HG02571 (cell line): ENCODE data around the gene ZNF608.

Source experiments
- ATAC-seq: cut with Tn5 transposase; IDR thresholded peaks from one replicate; pipeline ENCODE4 v1.9.1; 2021; ENCODE audit warnings: mild to moderate bottlenecking, moderate library complexity; ENCODE audit not compliant: unreplicated experiment

The ZNF608 gene

GRCh38 chr5:124720593-124720992 lies 25.8 kb downstream of the ZNF608 start:
- no peak for ATAC-seq

GRCh38 chr5:124719113-124719967 lies 27.1 kb downstream of the ZNF608 start:
- ATAC-seq: no peak

- ATAC-seq: no peak
These were observed 28.1 kb downstream of the ZNF608 start for GRCh38 chr5:124718380-124718789.

GRCh38 chr5:124716169-124716568 lies 30.3 kb downstream of the ZNF608 start:
- ATAC-seq: no peak

- ATAC-seq: no peak
These were observed 31.5 kb downstream of the ZNF608 start for GRCh38 chr5:124714910-124715309.

GRCh38 chr5:124713595-124713994 lies 32.8 kb downstream of the ZNF608 start:
- ATAC-seq: no peak

GRCh38 chr5:124712731-124713305 lies 33.6 kb downstream of the ZNF608 start:
- no peak for ATAC-seq

GRCh38 chr5:124708086-124708485 lies 38.4 kb downstream of the ZNF608 start:
- no peak for ATAC-seq

GRCh38 chr5:124707520-124707919 lies 38.9 kb downstream of the ZNF608 start:
- peak; percentile 44 for ATAC-seq

GRCh38 chr5:124706729-124707361 lies 39.6 kb downstream of the ZNF608 start:
- no peak for ATAC-seq

GRCh38 chr5:124706051-124706450 lies 40.4 kb downstream of the ZNF608 start:
- ATAC-seq: no peak

- ATAC-seq: no peak
These were observed 40.9 kb downstream of the ZNF608 start for GRCh38 chr5:124705577-124705976.

- ATAC-seq: peak; percentile 79
These were observed 41.7 kb downstream of the ZNF608 start for GRCh38 chr5:124704594-124705284.

- no peak for ATAC-seq
These were observed 42.4 kb downstream of the ZNF608 start for GRCh38 chr5:124703995-124704394.

GRCh38 chr5:124702525-124702924 lies 43.9 kb downstream of the ZNF608 start:
- no peak for ATAC-seq

- ATAC-seq: no peak
These were observed 44.5 kb downstream of the ZNF608 start for GRCh38 chr5:124701873-124702425.

GRCh38 chr5:124701016-124701415 lies 45.4 kb downstream of the ZNF608 start:
- no peak for ATAC-seq

GRCh38 chr5:124700333-124700732 lies 46.1 kb downstream of the ZNF608 start:
- no peak for ATAC-seq

- no peak for ATAC-seq
These were observed 47.7 kb downstream of the ZNF608 start for GRCh38 chr5:124698770-124699169.

- no peak for ATAC-seq
These were observed 48.4 kb downstream of the ZNF608 start for GRCh38 chr5:124697933-124698591.

GRCh38 chr5:124697501-124697900 lies 48.9 kb downstream of the ZNF608 start:
- ATAC-seq: no peak
